ENCODE results near the gene ARHGAP26.

The ARHGAP26 gene

DNA sequence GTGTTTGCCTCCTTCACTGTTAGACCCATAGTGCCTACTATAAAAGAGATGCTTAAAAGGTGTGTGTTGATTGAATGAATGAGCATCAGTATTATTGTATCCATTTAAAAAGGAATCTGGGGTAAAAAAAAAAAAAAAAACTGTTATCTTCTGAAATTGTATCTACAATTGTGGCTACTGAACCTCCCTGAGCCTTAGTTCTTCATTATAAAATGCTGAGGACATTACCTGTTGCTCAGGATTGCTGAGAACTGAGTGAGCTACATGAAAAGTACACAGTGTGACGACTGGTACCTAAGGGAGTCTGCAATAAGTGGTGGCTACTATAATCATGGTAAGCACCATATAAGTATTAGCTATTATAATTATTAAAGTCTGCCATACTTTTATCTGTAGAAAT is 362.6 kb downstream of the ARHGAP26 start:
- no peak for DNase-seq

DNA sequence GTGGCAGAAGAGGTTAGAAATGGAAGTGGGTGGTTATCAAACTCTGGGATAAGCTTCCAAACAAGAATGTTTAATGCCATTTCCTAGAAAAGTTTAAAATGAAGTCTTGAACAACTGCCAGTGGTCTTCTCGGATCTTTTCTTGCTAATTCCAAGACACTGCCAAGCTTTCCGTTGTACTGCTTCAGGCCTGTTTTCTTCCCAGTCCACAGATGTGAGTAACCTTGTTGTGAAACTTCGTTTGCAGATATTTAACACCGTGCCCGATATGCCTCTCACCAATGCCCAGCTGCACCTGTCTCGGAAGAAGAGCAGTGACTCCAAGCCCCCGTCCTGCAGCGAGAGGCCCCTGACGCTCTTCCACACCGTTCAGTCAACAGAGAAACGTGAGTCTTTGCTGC is 363.5 kb downstream of the ARHGAP26 start:
- no peak for DNase-seq

DNA sequence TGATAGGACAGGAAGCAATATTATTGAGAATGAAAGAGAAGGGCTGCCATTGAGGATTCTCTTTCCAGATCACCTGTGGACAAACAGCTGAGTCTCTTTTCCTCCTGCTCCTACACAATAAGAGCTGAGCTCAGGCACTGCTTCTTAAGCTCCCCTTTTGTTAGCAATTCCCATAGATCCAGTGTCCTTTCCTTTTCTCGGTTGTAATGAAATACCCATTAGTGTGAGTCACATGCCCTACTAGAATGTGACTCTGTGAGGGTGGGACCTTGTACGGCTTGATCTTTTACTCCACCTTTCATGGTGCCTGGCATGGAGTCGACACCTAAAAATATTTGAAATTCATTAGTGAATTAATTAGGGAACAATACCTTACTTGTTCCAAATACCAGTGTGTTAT is 364.1 kb downstream of the ARHGAP26 start:
- no peak for DNase-seq

DNA sequence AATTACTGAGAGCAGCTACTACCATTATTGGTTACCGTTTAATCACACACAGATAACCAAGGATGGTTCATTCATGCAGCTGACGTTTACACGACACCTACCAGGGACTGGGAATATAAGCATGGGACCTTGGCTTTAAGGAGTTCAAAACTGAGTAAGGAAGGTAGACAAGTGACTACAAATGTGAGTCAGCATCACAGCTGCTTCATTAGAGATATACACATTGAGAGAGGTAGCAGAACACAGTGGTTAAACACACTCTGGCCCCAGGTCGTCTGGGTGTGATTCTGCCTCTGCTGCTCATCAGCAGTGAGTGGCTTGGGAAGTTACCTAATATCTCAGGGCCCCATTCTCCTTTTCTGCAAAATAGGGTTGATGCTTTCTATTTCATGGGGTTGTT is 364.7 kb downstream of the ARHGAP26 start:
- DNase-seq: no peak

DNA sequence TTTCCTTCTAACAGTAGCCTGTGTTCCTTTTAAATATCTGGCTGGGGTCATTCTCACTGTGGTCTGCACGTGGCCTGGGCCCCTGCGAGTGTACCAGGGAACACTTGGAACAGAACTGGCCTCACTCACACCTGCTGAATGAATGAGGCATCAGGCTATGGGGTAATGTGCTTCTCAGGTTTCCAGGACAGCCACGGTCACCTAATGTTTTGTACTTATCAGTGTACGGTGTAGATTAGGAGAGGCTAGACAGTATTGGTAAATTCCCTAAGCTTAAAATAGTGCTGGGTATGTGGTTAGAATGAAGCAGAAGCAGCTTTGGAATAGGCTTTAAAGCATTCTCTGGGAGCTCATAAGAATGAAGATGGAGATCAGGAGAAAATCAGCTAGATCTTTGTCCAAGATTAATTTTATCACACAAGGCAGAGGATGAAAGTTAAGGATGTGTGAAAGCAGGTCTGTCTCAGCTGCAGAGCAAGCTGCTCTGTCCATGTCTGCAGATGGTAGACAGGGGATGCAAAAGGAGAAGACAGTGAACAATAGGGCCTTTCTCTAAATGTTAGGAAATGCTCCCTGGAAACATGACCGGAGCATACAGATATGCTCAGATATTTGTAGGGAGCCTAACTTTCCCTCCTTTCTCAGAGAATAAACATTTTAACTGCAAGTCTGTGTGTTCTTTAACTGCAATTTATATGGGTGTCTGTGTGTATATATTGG is 365.8 kb downstream of the ARHGAP26 start:
- no peak for DNase-seq

DNA sequence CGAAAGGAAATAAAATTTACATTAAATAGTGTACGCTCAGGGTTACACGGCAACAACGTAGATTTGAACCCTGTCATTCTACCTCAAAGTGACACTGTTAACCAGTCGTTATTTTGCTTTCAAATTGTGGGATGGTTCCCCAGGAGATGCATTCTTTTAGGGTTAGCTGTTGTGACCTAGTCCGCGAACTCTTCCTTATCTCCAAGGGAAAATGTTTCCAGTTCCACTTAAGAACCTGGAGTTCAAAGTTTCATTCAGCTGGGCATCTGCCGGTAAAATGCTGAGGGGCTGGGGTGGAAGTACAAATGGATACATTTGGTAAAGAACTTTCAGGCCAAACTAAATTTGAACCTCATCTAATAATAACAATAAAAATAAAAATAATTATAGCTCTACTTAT is 368.7 kb downstream of the ARHGAP26 start:
- DNase-seq: no peak

DNA sequence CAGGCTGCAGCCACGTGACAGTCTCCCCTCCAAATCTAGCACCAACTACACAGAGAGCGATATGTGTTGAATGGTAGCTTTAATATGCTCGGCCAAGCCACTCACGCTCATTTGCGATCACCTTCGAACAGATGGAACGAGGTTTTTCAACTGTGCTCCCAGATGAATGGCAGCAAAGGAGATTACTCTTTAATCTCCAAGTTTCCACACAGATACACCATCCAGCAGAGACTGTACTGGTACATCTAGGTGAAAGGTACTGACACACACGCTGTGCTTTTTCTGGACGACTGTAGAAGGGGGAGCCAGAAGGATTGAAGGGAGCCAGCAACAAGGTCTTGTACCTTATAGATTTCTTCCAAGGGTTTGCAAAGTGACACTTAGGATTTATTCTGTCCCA is 369.4 kb downstream of the ARHGAP26 start:
- DNase-seq: no peak

DNA sequence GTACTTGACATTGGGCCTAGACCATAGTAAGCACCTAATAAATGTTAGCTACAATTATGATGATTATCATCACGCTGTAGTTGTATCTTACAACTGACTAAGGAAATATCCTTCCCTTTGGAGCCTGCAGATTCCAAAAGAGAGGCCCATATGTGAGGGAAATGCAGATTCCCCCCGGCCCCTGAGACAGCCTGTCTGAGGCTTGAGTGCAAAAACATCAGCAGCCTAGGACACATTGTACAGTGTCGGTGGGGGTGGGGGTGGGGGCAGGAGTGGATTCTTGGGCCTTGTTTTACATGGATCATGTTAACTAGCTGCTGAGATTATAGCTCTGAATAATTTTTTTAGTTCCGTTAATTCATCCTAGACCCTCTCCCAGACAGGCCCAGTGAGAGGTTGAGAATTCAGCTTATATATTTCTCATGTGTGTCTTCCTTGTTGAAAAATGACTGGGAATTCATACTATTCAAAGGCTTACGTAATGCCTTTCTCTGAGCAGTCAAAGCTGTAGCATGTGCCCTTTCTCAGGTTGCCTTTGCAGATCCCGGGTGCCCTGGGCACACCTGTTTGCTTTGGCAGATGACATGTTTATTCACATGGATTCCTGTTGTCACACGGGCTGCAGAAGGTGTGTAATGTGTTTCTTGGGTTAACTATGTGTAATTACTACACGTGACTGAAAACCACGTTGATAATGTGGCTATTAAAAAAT is 370.5 kb downstream of the ARHGAP26 start:
- DNase-seq: no peak

DNA sequence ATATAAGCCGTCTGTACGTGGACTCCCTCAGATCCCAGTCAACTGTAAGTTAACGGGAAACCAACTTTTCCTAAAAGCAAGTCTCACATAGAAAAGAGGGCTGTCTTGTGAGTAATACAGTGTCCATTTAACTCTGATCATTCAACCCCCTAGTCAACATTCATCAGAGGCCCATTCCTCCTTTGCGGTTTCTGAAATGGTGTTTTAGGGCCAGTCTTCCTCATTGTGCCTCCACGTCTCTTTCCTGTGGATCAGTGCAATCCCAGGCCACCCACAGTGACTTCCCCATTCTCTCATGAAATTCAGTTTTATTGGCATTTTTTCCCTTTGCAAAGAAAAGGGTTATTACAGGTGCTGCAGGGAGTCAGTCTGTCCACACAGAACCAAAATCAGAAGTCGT is 371.5 kb downstream of the ARHGAP26 start:
- DNase-seq: no peak

DNA sequence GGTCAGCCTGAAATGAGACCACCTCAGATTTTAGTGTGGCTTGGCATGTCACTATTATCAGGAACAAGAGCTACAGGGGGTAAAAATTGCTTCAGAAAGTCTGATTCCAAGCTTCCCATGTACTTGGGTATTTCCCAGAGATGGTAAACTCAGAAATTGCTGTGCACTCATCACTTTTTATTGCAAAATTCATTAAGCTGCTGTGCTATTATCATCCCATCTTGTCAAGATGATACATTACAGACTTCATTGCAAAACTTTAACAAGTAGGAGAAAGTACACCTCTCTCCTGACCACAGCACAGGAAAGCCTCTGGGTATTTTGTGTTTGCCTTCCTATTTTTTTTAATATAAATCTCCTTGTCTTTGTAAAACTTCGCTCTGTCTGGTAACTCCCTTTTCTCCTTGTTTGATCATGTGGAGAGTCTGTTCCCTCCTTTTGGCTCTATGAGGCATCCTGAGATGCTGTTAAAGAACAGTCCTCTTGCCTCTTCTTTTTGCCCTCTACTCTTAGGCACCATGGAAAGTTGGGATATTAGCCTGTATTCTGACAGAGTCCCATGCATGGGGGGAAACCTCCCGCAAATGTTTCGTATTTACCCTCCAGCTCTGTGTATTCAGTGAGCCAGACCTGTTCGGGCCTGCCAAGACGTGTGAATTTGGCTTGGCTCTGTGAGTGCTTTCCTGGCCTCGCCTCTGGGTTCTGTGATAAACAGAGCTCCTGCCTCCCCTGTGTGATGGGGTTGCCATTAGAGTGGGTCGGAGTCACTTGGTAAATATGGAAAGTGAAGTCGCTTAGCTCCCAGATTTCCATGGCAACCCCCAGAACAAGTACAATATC is 372.6 kb downstream of the ARHGAP26 start:
- no peak for DNase-seq

DNA sequence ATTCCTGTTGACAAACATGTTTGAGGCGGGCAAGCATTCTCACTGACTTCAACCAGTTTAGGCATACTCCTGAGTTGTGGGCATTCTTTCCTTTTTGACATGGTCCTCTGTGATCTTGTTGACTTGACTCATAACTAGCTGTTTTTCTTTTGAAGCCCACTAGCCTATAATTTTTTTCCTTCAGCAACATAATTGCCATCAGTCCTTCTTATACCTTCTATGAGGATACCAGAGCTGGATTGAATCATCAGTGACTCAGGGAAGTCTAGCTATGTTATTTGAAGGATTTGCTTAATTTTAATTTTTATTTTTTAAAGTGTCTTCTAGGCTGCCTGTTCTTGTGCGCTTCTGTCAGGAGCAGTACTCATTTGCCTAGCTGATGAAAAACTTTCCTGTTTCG is 373.8 kb downstream of the ARHGAP26 start:
- no peak for DNase-seq

DNA sequence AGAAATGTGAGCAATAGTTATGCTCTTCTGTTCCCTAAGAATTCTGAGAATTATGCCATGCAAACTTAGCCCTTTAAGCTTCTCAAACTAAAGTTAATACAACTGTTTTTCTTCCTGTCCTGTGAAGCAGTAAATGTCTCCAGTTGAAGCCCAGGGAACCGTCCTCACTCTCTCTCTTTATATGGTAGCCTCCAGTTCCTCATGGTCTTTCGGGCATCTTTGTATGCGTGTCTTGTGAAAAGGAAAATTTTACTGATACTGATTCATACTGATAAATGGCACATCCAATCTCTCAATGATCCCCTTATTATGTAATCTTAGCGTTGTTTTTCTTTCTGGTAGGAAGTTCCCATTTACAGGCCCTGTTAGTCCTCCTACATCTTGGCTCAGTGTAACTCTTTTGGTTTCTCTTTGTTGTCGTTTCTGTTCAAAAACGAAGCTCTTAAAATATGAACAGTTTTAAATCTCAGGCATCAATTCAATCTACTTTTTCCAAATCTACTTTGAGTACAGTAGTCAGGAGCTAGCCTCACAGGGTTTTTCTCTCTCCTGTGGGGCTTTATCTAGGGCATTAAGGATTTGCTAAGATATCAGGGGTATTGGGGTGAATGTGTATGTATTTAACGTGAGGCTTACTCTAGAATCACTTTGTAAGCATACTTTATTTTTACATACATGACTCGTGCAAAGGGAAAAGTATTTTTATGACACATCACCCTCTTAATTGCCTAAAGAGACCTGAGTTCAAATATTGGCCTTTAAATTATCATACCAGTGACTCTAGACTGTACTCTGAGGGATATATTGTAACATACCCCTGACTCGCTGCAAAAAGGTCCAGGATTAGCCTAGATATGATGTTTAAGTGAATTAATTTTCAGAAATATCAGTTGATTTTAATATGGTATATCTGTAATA is 375.3 kb downstream of the ARHGAP26 start:
- no peak for DNase-seq

DNA sequence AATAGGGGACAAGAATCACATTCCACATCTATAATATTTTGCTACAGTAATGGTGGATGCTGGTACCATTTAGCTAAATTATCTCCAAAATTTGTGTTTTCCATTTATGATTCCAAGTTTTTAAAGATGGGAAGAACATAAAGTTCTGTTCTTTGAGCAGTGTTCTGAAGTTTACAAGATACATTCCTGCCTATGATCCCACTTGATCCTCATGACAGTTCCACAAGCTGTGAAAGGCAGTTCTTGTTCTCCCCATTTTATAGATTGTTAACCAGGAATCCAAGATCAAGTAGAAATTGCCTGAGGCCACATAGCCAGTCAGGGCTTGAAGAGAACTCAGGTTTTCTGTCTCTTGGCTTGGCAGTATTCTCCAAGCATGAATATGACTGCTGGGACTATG is 376.0 kb downstream of the ARHGAP26 start:
- no peak for DNase-seq

DNA sequence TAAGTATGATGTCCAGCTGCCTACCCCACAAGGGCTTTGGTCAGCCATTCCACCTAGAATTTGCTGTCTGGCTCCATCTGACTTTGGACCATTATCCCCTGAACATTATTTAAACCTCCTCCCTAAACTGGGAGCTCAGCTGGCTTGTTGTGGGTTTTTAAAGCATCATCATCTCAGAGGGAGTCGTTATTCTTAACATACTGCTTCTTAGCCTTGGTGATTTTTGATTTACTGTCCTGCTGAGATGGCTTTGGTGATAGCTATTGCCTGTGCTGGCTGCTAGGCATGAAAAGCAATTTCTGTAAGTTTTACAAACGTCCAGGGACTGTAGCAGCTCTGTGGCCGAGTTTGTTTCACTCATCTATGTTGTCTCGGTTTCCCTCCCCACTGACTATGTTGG is 377.2 kb downstream of the ARHGAP26 start:
- no peak for DNase-seq

DNA sequence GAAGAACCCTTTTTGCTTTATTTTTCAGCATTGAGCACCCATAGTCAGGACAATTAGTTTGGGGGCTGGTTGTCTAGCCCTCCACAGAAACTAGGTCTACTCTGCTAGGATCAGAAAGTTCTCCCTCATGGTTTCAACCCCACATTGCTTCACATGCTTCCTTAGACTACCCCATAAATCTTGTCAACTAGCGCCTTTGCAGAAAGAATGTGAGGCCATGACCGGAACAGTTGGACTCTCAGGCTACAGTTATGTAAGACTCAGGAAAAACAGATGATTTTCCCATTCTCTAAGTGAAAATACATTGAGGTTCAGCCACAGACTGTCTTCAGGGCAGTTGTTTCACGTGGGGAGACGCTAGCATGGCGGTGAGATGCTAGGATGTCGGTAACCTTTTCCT is 377.7 kb downstream of the ARHGAP26 start:
- no peak for DNase-seq

DNA sequence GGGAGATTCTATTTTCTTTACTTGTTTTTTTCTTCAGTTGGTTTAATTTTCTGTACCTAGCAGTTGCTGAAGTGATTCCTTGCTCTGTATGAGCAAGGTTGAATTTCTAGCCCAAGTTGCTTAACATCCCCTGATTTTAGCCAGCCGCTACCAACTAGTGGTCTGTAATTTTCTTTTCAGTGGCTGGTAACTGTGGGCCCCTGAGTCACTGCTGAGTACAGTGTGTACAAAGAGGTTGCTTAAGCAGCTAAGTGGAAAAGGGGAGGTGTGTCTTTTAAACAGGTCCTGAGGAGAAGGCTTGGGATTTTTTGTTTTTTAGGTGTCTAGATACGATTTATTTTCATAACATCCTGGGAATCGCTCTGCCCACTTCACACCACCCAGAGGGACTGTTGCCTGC is 378.6 kb downstream of the ARHGAP26 start:
- DNase-seq: no peak

DNA sequence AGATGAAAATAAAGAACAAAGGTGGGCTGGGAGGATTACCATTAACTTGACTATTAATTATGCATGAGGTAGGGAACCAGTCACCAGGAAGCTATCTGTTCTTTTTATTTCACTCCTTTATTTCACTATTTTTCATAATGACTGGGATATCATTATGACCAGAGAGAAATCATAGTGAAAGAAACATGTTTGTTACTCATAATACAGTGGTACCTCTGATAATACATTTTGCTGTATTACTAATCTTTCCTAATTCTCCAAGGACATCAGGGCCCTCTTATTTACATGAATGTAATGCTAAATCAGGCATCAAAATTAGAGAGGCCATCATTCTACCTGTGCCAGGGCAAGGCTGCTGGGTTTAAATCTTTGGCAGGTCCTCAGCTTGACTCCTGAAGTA is 379.6 kb downstream of the ARHGAP26 start:
- DNase-seq: no peak

DNA sequence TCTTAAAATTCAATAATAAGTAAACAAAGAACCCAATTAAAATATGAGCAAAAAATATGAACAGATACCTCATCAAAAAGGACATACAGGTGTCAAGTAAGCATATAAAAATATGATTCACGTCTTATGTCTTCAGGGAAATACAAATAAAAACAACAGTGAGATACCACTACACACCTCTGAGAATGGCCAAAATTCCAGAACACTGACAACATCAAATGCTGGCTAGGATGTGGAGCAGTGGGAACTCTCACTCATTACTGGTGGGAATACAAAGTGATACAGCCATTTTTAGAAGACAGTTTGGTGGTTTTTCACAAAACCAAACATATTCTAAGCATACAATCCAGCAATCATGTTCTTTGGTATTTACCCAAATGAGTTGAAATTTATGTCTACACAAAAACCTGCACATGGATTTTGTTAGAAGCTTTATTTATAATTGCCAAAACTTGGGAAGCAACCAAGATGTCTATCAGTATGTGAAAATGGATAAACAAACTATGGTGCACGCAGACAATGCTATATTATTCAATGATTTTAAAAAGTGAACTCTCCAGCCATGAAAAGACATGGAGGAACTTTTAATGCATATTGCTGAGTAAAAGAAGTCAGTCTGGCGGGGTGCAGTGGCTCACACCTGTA is 381.0 kb downstream of the ARHGAP26 start:
- no peak for DNase-seq

DNA sequence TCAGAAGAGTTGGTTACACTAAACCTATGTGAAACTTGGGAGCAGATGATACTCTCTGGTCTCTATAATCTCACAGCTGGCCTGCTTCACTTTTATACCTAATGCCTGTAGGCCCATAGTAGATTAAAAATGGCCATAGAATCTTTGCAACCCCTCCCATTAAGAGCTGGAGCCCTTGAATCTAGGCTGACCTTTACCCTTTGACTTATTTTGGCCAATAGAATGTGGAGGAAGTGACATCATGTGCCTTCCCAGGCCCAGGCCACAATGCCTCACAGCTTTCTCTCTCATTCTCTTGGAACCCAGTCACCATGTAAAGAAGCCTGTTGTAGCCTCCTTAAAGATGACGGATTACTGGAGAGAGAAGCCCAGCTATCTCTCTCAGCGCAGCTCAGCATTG is 382.3 kb downstream of the ARHGAP26 start:
- no peak for DNase-seq

DNA sequence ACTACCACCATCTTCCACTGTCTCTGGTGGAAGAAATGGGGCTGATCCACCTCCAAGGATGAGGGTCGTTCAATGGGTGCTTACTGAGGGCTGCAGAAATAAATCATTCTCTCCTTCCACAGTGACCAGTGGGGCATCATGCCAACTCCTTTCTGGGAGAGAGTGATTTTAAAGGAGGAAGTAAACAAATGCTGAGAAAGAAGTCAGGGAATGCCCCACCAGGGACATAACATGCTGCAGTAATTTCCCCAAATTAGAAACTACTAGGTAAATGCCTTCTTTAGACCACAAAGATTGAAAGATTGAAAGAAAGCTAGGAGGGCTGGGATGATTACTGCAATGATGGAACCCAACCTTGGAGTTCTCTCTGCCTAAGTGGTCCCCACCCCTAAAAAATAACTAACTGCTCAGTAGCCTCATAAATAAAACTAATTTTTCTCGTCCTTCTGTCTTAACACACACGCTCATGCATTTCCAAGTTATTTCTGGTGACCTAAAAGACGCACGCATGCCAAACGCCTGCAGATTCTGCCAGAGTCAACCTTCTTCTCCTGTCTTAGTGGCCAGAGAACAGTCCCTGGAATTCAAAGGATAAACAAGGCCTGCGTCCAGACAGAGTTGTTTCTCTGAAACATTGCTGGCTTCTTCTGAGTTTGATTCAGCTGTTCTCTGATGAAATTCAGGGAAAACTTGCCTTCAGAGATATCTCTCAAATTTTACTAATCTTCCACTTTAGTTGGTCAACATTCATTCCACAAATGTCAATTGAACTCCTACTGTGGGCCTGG is 383.3 kb downstream of the ARHGAP26 start:
- no peak for DNase-seq
